GM21723 (cell line): Measurements from ENCODE around the gene ASS1.
"Not testable (repeated sequence)": the region's sequence is repeated elsewhere in the genome, so short reads cannot be mapped to it uniquely, and the experiment has no call there.

Experiments used
- ATAC-seq: cut with Tn5 transposase; IDR thresholded peaks from one replicate; pipeline ENCODE4 v1.9.1; 2021; ENCODE audit warnings: mild to moderate bottlenecking, moderate library complexity; ENCODE audit not compliant: unreplicated experiment

The ASS1 gene

GRCh38 chr9:130444565-130445221 lies at the start of gene ASS1:
Gene ASS1 (plus strand): TSS chr9:130444961. CDS start chr9:130452229, 7,268 bp downstream.
- no peak for ATAC-seq

DNA sequence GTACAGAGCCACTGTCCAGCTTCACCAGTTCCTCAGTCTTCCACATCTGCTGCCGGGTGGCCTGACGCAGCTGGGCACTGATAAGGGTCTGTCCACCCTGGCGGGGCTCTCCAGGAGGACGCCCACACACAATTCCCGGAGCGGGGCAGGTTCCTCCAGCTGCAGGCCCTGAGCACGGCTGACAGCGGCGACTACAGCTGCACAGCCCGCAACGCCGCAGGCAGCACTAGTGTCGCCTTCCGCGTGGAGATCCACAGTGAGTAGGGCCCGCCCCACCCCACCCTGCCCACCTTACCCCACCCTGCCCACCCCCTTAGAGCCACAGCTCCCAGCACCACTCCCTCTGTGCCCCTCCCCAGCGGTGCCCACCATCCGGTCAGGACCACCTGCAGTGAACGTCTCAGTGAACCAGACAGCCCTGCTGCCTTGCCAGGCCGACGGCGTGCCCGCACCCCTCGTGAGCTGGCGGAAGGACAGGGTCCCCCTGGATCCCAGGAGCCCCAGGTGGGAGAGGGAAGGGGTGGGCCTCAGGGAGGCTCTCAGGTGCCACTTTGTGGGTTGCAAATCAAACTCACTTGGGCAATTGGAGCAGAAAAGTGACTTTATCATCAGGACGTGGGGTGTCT lies 48.8 kb upstream of the ASS1 start:
- no peak for ATAC-seq

DNA sequence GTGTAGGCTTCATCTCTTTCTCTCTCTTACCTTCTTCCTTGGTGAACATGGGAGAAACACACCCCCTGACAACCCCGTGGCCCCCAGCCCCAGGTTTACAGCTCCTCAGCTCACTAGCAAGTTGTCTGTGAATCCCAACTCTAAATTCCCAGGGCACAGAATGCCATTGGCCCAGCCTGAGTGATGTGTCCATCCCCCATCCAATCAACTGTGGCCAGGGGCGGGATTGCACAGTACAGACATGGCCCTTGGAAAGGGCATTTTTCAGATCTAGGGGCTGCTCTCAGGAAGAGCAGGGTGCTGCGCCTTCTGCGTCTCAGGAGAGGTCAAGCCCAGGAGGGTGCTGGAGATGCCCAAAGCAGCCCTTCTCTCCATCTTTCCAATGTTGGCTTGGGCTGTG lies 48.2 kb upstream of the ASS1 start:
- ATAC-seq: no peak

DNA sequence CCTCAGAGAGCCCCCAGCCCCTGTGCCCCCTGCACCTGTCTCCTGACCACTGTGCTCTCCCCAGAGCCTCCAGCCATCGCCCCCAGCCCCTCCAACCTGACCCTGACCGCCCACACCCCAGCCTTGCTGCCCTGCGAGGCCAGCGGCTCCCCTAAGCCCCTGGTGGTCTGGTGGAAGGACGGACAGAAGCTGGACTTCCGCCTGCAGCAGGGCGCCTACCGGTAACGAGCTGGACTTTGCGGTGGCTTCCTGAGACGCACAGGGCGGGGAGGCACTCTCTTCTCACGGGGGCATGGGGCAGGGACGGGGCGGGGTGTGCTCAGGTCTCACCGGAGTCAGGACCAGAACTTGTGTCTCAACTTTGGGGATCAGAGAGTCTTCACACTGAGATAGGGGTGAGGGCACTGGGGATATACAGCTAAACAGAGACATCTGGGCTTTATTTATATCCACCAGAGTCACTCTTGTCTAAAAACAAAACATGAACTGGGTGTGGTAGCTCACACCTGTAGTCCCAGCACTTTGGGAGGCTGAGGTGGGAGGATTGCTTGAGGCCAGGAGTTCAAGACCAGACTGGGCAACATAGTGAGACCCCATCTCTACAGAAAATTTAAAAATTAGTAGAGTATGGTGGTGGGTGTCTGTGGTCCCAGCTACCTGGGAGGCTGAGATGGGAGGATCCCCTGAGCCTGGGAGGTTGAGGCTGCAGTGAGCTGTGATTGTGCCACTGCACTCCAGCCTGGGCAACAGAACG lies 46.1 kb upstream of the ASS1 start:
- no peak for ATAC-seq

GRCh38 chr9:130399768-130400167 lies 45.0 kb upstream of the ASS1 start:
- ATAC-seq: no peak

DNA sequence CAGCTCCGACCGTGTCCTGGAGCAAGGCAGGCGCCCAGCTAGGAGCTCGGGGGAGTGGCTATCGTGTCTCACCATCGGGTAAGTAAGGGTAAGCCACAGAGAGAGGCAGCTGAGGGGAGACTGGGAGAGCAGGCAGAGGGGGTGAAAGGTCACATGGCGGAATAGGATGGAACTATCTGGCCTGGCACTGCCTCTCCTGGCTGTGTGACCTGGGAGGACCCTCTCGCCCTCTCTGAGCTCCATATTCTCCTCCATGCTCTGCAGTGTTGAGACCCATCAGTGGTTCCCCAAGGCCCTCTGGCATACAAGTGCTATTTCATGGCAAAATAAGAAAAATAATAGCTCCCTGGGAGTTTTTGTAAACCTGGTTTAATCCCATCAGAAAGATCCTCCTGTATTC lies 43.9 kb upstream of the ASS1 start:
- no peak for ATAC-seq

DNA sequence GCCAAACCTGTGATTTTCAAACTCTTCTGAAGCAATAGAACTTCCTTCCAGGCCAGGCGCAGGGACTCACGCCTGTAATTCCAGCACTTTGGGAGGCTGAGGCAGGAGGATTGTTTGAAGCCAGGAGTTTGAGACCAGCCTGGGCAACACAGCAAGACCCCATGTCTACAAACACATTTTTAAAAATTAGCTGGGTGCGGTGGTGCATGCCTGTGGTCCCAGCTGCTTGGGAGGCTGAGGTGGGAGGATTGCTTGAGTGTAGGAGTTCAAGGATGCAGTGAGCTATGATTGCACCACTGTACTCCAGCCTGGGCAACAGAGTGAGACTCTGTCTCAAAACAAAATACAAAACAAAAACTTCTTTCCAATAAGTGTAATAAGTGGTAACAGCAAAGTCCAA lies 43.0 kb upstream of the ASS1 start:
- not testable (repeated sequence) for ATAC-seq

DNA sequence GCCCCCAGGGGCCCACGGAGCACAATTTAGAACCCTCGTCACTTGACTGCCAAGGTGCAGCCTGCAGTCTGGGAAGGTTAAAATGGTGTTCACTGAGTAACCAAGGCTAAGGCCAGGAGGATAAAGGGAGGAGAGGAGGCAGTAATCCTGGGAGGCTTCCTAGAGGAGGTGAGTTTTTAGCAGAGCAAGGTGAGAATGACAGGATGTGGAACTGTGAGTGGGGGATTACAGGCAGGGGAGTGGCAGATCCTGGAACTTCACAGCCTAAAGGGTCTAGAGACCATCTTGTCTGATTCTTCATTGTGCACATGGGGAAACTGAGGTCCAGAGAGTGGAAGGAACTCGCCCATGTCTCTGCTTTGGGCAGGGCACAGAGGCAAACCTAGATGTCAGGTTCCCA lies 42.5 kb upstream of the ASS1 start:
- ATAC-seq: no peak

DNA sequence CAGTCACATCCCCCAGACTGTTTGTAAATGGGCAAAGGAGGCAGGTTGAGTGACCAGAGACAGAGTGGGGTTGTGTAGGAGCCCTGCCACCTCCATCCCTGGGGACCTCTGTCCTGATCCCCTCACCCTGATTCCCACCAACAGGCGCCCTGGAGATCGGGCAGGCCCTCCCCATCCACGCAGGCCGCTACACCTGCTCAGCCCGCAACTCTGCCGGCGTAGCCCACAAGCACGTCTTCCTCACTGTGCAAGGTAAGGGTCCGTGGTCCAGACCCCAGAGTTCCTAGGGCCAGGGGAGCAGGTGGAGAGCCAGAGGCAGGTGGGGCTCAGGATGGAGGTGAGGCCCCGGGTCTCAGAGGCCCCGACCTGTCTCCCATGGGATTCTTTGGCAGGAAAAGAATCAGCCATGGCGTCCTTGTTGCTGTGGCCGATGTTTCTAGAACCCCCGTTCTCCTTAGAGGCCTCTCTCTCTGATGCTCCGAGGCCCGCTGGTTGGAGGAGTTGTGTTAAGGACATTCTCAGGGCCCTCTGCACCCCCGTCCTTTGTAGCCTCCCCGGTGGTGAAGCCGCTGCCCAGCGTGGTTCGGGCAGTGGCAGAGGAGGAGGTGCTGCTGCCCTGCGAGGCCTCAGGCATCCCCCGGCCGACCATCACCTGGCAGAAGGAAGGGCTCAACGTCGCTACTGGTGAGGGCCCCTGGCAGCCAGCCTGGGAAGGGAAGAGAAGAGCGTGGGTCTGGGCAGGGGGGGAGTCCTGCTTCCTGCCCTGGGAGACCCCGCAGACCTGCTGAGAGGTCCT lies 41.9 kb upstream of the ASS1 start:
- no peak for ATAC-seq

GRCh38 chr9:130405657-130406257 lies 39.0 kb upstream of the ASS1 start:
- ATAC-seq: no peak

- ATAC-seq: no peak
These were observed 38.4 kb upstream of the ASS1 start for GRCh38 chr9:130406278-130406895.

GRCh38 chr9:130407916-130408663 lies 36.7 kb upstream of the ASS1 start:
- ATAC-seq: no peak

GRCh38 chr9:130408669-130409068 lies 36.1 kb upstream of the ASS1 start:
- no peak for ATAC-seq

- no peak for ATAC-seq
These were observed 35.5 kb upstream of the ASS1 start for GRCh38 chr9:130409246-130409645.

DNA sequence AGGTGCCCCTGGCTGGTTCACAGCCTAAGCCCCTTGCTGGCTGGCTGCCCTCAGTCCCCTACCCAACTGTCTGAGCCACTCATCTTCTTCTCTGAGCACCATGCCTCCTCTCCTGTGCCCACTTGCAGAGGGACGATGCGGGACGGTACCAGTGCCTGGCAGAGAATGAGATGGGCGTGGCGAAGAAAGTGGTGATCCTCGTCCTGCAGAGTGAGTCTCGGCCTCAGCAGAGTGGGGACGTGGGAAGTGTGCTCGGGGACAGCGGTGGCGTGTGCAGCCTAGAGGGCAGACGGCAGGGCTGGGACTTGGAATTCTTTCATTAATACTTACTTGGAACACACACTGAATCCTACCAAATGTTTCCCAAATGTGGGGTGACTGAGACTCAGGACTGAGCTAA lies 34.3 kb upstream of the ASS1 start:
- no peak for ATAC-seq

DNA sequence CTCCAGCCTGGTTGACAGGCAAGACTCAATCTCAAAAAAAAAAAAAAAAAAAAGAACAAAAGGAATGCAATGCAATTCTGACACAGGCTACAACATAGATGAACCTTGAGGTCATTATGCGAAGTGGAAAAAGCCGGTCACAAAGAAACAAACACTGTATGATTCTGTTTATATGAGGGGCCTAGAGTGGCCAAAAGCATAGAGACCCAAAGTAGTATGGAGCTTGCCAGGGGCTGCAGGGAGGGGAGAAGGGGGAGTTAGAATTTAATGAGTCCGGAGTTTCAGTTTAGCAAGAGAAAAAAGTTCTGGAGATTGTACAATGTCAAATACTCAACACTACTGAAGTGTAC lies 33.2 kb upstream of the ASS1 start:
- no peak for ATAC-seq

- no peak for ATAC-seq
These were observed 30.6 kb upstream of the ASS1 start for GRCh38 chr9:130414081-130414731.

DNA sequence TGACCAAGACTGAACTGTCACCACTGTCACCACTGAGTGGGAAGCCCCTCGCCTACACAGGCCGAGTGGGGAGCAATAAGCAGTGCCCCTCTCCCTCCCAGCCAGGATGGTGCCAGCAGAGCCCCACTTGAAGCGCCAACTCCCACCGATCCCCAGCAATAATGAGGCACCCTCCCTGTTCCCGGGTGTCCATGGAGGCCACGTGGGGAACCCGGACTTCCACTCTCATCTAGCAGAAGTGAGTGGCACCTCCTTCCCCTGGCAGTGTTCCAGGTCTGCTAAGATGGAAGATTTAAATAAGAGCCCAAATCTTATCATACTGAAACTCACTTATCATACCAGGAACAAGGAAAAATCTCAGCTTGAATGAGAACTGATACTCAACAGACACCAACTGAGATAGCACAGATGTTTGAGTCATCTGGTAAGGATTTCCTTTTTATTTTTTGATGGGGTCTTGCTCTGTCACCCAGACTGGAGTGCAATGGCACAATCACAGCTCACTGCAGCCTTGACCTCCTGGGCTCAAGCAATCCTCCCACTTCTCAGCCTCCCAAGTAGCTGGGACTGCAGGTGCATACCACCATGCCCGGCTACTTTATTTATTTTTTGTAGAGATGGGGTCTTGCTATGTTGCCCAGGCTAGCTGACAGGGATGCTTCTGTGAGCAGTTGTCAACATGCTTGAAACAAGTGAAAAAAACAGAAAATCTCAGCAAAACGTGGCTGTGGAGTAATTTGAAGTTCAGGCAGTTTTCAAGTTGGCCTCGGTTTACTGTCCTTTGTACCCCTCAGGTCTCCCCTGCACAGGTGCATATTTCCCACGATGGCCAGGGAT lies 29.6 kb upstream of the ASS1 start:
- no peak for ATAC-seq

DNA sequence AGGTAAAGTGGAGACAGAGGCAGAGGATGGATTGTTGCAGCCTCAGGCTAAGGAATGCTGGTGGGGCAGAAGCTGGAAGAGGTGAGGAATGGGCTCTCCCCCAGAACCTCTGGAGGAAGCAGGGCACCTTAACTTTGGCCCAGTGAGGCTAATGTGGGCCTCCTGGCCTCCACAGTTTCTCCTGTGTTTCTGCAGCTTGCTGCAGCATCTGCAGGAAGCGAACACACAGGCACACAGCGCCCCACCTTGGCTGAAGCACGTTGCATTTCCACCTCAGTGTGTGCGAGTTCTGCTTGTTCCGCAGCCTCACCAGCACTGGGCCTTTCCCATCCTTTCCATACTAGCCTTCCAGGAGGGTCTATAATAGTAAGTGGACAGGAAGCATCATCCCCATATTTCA lies 27.2 kb upstream of the ASS1 start:
- no peak for ATAC-seq
